Activated T-cell treated with anti-CD3 and anti-CD28 coated beads for 4 hours (primary cell): ENCODE results near the gene IFNL2.
"Not testable (repeated sequence)": the region's sequence is repeated elsewhere in the genome, so short reads cannot be mapped to it uniquely, and the experiment has no call there.

ENCODE experiments used
- DNase-seq: peaks from one replicate; pipeline ENCODE4 v3.0.0-alpha.2; 2020

Gene IFNL2

GRCh38 chr19:39268085-39268484, at the start of gene IFNL2:
Gene IFNL2, plus strand, starts transcription at chr19:39268396. Its CDS starts 173 bp downstream, at chr19:39268569.
- not testable (repeated sequence) for DNase-seq

DNA sequence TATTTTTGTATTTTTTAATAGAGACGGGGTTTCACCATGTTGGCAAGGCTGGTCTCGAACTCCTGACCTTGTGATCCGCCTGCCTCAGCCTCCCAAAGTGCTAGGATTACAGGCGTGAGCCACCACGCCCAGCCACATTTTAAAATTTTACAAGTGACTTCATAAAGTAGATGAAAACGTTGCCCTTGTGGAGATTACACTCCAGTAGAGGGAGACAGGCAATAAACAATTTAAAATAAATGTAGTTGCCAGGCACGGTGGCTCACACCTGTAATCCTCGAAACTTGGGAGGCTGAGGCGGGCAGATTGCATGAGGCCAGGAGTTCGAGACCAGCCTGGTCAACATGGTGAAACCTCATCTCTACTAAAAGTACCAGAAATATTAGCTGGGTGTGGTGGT, 49.1 kb upstream of the IFNL2 start:
- DNase-seq: not testable (repeated sequence)

DNA sequence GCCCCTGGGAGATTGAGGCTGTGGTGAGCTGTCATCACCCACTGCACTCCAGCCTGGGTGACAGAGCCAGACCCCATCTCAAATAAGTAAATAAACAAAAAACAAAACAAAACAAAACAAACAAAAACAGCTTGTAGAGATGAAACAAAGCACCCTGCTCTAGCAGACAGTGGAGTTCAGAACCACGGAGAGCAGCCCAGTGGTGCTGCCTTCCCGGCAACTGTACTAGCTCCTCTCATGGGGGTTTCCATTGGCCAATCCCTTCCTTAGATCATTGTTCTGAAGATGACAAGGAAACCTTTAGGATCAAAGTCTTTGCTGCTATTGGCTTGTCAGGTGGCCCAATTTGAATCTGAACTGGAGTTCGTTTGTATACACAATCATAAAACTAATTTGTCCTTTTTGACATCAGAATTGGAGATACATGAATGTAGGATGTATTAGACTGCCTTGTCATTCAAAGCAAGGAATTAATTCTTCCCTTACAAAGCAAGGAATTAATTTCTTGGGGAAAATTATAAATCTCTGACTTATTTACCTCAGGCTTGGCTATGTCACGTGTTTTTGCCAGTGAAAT, 44.4 kb upstream of the IFNL2 start:
- DNase-seq: no peak

GRCh38 chr19:39224910-39225309, 43.3 kb upstream of the IFNL2 start:
- DNase-seq: no peak

DNA sequence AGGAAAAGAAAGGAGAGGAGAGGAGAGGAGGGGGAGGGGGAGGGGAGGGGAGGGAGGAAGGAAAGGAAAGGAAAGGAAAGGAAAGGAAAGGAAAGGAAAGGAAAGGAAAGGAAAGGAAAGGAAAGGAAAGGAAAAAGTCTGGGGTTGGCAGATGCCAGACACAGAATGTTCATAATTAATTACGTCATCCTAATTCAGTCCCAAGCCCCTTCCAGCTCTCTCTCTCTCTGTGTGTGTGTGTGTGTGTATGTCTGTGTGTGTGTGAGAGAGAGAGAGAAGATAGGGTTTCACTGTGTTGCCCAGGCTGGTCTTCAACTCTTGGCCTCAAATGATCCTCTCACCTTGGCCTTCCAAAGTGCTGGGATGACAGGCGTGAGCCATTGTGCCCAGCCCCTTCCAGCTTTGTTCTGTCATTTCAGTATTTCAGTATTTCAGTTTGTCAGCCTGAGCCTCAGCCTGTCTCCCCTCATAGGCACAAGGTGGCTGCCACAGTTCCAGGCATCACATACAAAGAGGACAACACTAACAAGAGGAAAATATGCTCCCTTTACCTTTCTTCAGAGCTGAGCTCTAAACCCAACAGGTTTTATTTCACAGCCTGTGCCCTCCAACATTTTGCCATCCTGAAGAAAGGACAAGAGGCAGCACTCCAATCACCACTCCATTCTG, 38.0 kb upstream of the IFNL2 start:
- DNase-seq: no peak

- DNase-seq: no peak
Measured at GRCh38 chr19:39232708-39233107, 35.5 kb upstream of the IFNL2 start.

- DNase-seq: no peak
Measured at GRCh38 chr19:39236527-39236926, 31.7 kb upstream of the IFNL2 start.

DNA sequence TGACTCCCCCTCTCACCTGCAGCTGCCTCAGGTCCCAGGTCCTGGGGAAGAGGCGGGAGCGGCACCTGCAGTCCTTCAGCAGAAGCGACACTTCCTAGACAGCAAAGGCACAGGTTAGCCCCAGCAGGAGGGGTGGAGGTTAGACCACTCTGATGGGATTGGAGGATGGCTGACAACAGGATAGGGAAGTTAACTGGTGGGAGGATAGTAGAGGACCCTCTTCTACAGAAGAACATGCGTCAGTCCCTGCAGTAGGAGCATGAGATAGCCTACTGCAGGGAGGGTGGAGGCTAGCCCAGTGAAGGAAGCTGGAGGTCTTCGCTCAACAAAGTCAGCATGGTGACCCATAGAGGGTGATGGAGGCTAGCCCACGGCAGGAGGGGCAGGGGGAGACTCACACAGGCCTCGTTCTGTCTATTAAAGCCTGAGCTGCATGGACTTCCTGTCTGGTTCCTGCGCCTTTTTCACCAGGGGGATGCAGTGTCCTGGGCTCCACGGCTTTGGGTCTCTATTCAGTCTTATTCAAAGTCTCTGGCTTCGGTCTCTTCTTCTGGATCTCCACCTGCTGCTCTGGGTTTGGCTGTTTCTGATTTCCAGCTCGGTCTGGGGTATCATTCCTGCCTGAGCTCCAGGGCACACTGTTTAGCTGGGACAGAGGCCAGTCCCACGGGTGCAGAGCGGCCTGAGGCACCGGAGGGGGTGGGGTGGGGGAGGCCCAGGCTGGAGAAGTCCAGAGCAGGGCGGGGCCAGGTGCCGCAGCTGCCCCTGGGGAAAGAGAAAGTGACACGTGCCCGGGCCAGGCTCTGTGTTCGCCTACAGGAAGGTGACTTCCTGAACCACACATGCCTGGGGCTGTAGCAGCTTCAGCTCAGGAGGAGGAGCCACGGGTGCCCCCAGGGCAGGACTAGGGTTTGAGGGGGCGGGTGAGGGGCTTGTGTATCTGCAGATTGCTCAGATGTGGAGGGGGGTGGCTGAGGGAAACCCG, 30.7 kb upstream of the IFNL2 start:
- peak; percentile 32 for DNase-seq

DNA sequence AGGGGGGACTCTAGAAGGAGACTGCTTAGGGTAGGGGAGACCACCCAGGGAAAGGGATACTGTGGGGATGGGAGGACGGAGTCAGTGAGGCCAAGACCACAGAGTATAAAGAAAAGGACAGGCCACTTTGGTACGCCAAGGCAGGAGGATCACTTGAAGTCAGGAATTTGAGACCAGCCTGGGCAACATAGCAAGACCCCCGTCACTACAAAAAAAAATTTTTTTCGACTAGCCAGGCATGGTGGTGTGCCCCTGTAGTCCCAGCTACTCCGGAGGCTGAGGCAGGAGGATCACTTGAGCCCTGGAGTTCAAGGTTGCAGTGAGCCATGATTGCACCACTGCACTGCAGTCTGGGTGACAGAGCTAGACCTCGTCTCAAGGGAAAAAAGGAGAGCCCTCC, 30.0 kb upstream of the IFNL2 start:
- DNase-seq: no peak

DNA sequence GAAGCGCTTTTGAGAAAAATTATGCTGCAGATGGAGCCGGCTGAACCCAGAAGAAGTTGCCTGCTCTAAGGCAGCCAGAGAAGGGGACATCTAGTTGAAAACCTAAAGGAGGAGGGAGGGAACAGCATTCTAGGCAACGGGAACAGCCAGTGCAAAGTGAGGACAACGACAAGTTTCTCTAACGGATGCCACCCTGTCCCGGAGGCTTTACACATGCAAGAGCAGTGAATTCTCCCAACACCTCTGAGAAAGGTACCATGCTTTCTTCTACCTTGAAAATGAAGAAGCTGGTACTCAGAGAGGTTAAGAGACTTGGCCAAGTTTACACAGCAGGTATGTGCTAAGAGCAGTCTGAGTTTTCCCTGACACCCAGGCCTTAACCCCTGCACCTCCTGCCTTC, 29.3 kb upstream of the IFNL2 start:
- no peak for DNase-seq

DNA sequence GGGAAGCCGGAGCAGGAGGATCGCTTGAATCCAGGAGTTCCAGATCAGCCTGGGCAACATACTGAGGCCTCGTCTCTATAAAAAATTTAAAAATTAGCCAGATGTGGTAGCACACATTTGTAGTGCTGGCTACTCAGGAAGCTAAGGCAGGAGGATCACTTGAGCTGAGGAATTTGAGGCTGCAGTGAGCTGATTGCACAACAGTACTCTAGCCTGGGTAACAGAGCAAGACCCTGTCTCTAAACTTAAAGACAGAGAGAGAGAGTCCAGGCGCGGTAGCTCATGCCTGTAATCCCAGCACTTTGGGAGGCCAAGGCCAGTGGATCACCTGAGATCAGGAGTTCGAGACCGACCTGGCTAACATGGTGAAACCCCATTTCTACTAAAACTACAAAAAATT, 27.8 kb upstream of the IFNL2 start:
- no peak for DNase-seq

GRCh38 chr19:39243741-39244140, 24.5 kb upstream of the IFNL2 start:
- not testable (repeated sequence) for DNase-seq

DNA sequence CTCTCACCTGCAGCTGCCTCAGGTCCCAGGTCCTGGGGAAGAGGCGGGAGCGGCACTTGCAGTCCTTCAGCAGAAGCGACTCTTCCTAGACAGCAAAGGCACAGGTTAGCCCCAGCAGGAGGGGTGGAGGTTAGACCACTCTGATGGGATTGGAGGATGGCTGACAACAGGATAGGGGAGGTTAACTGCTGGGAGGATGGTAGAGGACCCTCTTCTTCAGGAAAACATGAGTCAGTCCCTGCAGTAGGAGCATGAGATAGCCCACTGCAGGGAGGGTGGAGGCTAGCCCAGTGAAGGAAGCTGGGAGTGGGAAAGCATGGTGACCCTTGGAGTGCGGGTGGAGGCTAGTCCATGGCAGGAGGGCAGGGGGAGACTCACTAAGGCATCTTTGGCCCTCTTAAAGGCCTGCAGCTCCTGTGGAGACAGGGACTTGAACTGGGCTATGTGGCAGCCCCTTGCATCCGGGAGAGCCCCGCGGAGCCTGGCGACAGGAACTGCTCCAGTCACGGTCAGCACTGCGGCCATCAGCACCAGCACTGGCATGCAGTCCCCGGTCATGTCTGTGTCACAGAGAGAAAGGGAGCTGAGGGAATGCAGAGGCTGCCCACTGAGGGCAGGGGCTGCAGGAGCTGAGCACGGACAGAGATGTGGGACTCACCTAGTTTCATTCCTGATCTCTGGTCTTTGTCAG, 23.6 kb upstream of the IFNL2 start, which contains the start of gene IFNL3:
TSS of gene IFNL3 (minus strand) at position 597 of the 691 bp plus-strand sequence. CDS start at position 558, 39 bp downstream.
- not testable (repeated sequence) for DNase-seq

DNA sequence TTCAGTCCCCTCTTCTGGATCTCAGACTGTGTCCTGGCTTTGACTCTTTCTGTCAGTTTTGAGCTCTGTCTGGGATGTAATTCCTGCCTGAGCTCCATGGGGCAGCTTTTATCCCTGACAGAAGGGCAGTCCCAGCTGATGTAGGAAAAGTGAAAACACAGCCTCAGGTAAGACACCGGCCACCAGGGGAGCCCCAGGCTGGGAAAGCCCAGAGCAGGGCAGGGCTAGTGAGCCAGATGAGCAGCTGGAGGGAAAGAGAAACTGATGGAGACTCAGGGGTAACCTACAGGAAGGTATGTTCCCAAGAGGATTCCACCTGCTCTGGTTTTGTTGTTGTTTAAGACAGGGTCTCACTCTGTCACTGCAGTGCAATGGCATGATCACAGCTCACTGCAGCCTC, 23.0 kb upstream of the IFNL2 start:
- DNase-seq: not testable (repeated sequence)

GRCh38 chr19:39246951-39247669, 21.1 kb upstream of the IFNL2 start:
- DNase-seq: peak; percentile 27

DNA sequence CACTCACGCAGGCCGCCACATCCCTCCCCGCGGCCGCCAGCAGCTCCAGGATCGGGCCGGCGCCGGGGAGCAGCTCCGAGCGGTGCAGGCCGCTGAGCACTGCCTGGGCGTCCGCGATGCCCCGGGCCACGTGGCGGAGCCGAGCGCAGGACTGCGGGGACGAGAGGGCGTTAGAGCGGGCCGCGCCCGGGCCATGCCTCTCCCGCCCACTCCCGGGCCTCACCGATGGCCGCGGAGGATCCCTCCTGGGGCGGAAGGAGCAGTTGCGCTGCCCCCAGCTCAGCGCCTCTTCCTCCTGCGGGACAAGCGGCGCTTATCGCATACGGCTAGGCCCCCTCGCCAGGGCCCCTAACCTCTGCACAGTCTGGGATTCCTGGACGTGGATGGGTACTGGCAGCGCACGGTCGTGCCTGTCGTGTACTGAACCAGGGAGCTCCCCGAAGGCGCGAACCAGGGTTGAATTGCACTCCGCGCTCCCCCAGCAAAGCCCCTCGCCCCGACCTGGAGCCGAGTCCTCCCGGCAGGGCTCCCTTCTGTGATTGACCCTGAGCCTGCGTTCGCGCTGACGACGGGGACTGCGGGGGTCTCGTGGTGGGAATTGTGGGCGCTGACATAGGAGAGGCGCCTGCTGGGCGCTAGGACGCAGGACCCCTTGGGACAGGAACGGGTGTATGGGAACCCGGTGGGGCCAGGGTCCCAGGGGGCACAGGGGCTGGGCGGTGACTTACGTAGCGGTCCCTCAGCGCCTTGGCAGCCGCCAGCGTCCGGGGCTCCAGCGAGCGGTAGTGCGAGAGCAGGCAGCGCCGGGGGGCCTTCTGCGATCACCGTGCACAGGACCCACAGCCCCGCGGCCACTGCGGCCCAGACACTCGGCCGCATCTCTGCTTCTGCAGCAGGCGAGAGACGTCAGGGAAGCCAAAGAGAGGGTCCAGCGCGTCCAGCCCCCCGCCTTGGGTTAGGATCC, 20.2 kb upstream of the IFNL2 start:
- DNase-seq: no peak

DNA sequence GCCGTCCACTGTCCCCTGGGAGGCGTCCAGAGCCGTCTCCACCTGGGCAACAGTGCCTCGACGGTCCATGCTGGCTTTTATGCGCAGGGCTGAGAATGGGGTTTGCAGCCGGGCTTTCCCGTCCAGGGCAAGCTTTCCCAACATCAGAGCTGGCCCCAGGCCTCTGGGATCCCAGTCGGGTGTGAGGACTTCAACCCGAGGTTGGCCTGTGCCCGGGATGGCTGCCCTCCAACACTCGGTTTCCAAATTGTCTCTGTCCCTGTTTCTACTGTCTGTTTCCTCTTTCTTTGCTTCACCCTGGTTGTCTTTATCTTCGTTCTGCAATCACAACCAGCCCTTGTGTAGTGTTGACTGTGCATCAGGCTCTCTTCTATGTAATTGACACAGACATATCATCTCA, 19.4 kb upstream of the IFNL2 start, which contains the start of gene IFNL4:
TSS of gene IFNL4 (minus strand) at position 51 of the 400 bp plus-strand sequence.
- DNase-seq: no peak

- no peak for DNase-seq
Measured at GRCh38 chr19:39251081-39251480, 17.1 kb upstream of the IFNL2 start.

DNA sequence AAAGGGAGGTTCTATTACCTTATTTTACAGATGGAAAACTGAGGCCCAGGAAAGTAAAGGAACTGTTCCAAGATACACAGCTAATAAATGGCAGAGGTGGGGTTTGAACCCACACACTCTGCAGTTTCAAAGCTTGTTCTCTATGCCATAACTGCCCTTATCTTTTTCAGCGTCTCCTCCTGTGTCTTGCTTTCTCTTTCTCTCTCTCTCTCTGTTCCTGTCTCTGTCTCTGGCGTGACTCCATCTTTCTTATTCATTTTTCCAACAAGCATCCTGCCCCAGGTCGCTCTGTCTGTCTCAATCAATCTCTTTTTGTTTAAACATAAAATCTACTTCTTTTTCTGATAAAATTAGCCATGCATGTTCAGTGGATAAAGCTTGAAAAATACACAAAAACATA, 16.4 kb upstream of the IFNL2 start:
- DNase-seq: no peak

DNA sequence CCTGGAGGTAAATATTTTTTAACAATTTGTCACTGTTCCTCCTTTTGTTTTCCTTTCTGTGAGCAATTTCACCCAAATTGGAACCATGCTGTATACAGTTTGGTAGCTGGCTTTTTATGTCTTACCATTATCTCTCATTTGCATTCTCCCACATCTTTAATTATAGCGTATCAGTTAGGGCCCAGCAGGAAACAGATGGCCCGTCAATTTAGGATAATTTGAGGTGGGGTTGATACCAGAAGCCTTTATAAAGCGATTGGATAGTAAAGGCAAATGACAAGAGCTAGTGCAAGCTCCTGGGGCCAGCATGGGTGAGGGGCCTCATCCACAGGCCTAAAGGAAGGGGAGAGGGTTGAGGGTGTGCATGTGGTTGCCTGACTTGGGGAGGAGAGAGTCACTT, 15.7 kb upstream of the IFNL2 start:
- DNase-seq: no peak
